Measurements from ENCODE around the gene LRP5. TPM values are rescaled to one million over a fixed set of nuclear protein-coding genes. Genes with fewer than 3 reads are reported as not detected.

The LRP5 gene
- total RNA-seq, 1 donor from 2014 or later: 12.5 TPM

DNA sequence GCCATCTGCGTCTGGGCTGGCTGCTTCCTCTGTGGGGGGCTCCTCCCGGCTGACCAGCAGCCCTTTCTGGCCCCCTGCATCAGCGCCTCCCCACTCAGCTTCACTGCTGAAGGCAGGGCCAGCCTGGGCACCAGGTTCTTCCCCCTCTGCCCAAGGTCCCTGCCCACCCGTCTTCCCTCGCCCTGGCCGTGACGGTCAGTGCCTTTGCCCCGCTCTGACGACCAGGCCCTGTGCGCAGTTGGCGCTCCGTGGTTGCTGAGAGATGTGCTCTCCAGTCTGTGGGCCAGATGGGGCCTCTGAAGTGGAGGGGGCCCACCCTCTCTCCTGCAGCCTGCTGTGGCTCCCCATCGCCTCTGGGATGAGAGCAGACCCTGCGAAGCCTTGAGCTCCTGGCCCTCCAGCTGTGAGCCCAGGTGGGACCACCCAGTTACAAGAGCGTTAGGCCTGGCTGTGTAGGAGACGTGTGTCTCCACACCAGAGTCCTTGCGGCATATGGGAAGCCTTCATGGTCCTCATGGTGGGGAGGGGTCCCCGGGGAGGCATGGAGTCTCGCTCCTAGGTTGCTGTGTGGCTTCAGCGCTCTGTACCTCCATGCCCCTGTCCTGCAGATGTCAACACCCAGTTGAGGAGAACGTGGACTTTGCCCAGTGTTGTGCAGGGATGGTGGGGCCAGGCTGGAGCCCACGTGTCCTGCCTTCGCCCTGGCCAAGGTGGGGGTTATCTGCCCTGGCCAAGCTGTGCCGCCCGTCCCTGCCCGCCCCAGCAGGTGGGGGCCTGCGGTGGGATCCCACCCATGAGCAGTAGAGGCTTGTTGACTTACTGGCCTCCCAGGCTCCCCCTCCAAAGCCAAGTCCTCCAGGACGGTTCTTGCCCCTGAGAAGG is 14.2 kb downstream of the LRP5 start:
- intact Hi-C loops (cut with micrococcal nuclease): no loop called here

DNA sequence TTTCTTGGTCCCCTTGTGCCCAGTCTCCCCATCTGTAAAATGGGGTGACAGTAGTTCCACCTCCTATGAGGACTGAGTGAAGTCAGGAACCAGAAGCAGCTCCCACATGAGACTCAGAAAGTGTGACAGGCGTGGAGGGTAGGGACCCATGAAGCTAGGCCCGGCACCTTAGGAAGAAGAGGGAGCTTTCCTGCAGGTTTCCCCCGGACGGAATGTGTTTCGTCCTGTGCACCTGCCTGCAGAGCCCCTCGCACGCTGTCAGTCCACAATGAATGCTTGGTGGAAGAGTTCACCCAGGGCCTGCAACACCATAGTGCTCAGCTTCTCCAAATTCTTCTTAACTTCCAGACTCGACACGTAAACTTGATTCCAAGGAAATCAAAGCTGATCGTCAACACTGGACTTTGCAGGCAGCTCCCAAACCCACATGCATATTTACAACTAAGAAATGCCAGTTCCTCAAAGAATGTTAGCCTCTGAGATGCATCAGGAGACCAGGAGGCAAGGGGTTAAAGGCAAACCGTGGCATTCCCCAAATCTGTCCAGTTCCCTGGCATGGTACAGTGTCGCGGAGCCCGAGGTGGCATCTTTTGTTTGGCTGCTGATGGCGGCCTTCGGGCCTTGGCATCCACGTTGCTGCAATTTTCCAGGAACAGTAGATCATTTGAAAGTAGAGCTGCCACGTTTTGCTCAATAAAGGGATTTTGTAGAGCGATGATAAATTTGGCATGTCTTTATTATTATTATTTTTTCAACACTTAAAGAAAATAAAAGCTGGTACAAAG is 15.4 kb downstream of the LRP5 start:
- intact Hi-C loops (cut with micrococcal nuclease): no loop called here

DNA sequence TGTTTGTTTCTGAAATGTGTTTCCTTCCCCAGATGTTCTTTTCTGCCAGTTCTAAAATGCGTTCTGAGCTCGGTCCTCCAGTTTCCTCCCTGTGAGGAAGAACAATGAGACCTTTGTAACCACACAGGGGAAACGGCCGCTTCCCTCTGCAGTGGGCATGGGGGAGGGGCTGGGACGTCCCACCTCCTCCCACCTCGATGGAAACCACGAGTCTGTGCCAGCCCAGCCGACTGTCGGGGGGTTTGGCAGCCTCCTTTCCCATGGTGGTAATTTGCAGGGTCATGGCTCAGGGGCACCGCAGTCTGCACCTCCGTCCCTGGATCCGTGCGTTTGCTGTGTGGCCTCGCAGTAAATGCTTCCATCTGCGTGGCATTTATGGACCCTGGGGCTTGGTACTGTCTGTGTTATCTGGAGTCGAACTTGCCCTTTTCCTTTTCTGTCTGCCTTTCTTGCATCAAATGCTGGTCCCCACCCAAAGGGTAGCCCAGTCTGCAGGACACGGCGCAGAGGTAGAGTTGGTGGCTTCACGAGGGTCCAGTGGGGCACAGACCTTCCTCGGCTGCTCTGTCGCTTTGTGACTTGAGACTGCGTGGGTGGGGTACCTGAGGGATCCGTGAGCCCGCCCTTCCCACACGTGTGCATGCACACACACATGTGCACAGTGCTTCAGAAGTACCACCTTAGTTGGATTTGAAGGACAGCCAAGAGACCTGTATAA is 16.1 kb downstream of the LRP5 start:
- intact Hi-C loops (cut with micrococcal nuclease): no loop called here

DNA sequence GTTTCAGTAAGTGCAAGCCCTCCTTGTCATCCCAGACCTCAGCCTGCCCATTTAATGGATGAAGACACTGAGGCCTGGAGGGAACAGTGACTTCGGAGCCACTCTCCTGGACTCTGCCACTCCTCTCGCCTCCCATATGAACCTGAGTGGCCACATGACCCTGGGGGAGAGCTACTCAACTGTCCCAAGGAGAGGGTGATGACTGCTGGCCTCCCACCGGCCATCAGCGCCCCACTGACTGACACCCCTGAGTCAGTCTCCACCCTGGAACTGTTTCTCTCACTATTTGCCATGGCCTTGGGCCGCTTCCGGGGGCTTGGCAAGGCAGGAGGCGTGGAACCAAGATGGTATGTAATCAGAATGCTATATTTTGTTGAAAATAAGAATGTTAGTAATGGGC is 17.1 kb downstream of the LRP5 start:
- intact Hi-C loops (cut with micrococcal nuclease): no loop called here

DNA sequence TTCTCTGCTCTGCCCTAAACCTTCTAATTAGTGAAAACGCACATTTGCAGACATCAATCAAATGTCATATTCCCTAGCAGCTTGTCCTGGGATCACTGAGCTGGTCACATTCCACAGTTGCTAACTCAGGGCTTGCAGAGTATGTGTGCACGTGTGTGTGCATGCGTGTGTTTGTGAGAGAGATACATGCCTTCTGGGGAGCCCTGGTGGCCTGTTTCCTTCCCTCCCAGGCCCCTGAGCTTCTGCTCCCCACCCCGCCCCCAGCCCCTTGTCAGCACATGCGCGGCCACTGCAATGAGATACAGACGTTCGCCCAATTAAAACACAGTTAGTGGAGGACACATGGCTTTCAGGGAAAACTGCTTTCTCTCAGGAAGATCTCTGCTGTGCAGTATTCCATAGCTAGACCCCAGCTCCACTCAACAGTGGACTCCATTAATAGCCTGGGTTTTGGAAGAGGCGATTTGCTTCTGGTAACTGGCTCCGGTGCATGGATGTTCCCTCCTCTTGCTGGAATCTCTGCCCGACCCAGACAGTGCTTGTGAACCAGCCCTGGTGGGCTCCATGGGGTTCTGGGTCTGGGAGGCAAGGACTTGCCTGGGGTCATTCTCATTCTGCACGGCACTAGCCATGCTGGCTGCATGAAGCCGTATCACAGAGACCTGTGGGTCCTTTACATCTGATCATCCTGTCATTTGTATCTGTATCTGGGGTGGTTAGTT is 17.7 kb downstream of the LRP5 start:
- intact Hi-C loops (cut with micrococcal nuclease): no loop called here

DNA sequence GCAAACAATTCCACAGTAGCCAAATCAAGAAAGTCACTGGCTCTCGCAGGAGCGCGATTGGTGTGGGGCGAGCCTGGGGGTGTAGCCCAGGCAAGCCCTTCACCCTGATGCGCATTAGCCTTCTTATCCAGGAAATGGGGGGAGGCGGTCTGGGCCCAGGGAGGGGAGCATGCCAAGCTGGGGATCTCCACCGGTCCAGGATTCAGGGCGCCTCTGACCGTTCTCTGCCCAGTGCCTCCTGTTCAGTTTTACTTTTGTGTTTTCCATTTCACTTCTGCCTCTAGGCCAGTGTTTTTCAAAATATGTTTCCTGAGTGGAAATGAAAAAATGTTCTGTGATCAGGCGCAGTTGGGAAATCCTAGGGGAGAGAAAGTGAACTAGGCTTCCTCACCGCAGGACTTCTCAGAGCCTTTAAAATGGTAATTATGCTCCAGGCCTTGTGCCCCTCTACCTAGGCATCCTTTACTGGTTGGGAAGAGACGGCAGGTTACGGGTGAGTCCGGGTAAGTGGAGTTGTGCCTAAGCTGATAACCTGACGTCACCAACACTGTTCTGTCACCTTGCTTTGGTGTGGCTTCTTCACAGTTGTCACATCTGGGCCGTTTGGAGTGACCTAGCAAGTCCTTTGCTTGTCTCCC is 18.4 kb downstream of the LRP5 start:
- intact Hi-C loops (cut with micrococcal nuclease): no loop called here

DNA sequence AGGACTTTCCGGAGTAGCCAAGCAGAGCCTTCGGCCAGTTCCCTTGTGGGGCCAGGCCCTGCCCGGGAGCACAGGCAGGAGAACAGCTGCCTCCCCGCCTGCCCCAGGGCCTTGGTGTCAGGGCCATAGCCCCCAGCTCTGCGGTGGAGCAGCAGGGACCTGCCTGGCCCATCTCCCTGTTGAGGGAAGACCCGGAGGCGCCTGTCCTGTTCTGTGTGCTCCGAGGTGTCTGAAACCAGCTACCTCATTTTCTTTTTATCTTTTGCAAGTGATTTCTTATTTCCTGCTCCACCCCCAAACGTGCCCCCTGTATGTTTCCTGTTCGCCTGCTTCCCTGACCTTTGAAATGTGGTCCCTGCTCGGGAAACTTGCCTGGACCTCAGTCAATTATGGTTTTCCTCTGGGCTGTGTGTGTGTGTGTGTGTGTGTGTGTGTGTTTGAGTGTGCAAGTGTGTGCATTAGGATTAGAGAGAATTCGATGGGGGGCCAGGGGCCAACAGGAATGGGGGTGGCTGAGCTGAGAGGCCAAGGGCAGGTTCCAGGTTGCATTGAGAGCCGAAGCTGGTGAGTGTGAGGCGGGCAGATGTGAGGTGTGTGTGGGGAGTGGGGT is 19.1 kb downstream of the LRP5 start:
- intact Hi-C loops (cut with micrococcal nuclease): no loop called here

DNA sequence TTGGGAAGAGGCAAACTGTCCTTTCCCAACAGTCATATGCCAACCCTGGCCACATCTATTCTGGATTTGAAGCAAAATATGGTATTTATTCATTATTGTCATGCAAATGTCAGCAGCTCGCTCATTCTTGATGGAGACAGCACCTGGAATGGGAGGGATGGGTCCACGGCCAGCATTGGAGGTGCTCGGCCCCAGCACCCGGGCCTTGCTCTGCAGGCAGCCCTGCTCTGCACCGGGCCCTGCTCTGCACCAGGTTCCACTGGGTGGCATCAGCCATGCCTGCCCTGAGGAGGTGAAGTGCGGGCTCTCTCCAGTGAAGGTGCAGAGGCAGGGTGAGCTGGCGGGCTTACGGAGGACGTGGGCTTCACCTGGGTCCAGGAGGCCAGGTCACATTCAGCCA is 19.8 kb downstream of the LRP5 start:
- intact Hi-C loops (cut with micrococcal nuclease): no loop called here

DNA sequence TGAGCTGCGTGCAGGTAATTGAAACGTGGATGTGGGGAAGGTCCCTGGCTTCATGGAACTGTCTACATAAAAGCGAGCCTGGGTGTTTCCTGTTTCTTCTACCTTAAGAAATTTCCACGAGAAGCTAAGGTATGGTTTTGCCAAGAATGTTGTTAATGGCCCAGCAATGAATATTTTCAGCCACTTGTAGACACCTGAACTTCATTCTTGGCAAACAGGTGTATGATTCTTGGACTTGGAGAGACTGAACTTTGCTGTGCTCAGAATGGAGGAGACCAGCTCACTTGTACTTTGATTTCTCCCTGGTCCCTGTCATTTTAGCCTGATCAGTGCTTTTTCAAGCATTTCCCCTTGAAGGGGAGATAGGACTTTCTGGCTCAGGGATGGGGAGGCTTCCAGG is 20.8 kb downstream of the LRP5 start:
- intact Hi-C loops (cut with micrococcal nuclease): no loop called here

DNA sequence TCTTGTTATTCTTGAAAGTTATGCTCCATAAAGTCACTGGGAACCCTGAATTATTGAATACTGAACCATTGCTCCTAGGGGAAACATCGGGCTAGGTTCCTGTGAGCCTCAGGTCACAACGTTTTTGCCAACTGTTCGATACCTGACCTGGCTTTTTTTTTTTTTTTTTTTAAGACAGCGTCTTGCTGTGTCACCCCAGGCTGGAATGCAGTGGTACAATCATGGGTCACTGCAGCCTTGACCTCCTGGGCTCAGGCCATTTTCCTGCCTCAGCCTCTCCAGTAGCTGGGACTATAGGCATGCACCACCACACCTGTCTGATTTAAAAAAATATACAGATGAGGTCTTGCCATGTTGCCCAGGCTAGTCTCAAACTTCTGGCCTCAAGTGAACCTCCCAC is 22.5 kb downstream of the LRP5 start:
- intact Hi-C loops (cut with micrococcal nuclease): no loop called here

DNA sequence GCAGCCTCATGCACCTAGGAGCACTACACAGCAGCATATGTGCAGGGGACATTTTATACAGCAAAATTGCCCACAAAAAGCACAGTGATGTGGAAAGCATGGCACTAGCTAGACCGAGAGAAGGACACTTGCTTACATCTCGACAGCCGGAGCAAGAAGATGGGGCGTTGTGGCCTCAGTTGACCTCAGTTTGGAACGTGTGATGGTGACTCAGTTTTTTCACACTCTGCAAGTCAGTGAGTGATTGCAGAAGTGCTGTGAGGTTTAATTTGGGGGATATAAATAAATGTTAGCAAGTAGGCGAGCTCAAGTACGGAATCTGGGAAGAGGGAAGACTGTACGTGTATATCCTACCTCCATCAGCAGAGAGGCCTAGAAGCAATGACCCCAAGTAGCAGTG is 23.3 kb downstream of the LRP5 start:
- intact Hi-C loops (cut with micrococcal nuclease): no loop called here

DNA sequence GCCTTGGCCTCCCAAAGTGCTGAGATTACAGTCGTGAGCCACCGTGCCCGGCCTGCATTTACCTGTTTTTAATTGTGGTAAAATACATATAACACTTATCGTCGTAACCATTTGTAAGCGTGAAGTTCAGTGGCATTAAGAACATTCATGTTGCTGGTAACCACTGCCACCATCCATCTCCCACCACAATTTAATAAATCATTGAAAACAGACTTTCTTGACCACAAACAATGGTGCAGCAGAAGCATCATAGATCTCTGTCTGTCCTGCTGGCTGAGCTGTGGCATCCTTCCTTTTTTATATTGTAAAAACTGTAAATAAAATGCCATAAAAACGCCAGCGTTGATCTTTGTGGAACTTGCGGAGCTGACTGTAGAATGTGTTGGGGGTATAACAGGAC is 24.3 kb downstream of the LRP5 start:
- intact Hi-C loops (cut with micrococcal nuclease): no loop called here

DNA sequence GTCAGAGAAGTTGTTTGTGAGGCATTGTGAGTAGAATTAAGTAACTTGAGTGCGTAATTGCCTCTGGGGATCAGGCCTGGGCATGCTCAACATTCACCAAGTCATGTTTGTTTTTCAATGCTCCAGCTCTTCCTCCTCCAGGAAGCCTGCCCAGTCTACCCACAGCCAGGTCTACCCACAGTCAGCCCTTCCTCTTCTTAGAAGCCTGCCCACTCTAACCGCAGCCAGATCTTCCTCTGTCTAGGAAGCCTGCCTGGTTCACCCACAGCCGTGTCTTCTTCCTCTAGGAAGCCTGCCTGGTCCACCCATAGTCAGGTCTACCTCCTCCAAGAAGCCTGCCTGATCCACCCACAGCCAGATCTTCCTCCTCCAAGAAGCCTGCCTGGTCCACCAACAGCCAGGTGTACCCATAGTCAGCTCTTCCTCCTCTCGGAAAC is 25.0 kb downstream of the LRP5 start:
- intact Hi-C loops (cut with micrococcal nuclease): no loop called here

DNA sequence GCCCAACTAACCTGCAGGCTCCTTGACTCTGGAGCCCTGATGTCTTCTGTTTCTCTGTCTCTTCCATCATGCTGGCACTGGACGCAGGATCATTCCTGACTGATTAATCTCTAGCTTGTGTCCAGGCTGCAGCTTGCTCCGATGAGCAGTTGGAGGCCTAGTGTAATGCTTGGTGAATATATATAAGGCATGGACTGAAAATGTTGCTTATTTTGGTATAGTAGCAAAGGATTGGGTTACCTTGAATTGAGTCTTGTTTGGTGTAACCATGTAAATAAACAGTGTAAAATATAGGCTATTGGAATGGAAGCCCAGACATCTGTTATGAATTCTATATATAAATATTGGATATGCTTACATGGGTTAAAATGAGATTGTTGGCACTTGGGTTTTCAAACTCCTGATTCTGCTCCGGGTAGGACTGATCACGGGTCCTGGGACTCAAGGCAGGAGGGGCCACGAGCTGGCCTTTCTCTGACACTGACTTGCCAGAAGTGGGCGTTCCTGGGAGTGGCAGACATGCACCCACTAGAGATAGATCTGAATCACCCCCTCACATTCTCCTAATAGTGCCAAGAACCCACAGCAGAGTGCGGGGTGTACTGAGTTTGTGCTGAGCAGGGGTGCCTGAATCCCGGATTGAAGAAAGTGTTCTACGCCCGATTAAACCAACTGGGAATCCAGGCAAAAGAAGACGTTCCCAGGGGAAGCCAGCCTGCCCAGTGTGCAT is 25.8 kb downstream of the LRP5 start:
- intact Hi-C loops (cut with micrococcal nuclease): no loop called here

DNA sequence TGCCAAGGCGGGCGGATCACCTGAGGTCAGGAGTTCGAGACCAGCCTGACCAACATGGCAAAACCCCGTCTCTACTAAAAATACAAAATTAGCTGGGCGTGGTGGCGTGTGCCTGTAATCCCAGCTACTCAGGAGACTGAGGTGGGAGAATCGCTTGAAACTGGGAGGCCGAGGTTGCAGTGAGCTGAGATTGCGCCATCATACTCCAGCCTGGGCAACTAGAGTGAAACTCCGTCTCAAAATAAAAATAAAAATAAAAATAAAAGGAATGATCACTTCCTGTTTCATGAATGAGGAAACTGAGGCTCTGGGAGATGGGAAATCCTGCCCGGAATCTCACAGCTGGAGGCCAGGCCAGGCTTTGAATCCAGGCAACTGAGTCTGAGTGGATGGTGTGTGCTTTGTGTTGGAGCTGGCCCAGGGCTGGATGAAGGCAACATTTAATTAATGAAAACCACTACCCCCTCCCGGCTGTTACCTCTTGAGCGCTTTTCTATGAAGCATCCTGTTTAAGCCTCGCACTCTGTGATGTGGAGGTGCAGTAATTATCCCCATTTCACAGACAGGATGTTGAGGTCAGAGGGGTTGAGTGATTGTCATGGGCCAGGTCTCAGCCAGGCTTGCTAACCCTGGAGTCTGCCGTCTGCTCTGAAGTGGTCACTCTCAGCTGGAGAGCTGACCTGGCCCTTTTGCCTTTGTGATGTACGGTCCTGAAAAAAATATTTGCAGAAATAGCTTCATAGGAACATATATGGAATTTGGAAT is 27.8 kb downstream of the LRP5 start:
- intact Hi-C loops (cut with micrococcal nuclease): no loop called here

DNA sequence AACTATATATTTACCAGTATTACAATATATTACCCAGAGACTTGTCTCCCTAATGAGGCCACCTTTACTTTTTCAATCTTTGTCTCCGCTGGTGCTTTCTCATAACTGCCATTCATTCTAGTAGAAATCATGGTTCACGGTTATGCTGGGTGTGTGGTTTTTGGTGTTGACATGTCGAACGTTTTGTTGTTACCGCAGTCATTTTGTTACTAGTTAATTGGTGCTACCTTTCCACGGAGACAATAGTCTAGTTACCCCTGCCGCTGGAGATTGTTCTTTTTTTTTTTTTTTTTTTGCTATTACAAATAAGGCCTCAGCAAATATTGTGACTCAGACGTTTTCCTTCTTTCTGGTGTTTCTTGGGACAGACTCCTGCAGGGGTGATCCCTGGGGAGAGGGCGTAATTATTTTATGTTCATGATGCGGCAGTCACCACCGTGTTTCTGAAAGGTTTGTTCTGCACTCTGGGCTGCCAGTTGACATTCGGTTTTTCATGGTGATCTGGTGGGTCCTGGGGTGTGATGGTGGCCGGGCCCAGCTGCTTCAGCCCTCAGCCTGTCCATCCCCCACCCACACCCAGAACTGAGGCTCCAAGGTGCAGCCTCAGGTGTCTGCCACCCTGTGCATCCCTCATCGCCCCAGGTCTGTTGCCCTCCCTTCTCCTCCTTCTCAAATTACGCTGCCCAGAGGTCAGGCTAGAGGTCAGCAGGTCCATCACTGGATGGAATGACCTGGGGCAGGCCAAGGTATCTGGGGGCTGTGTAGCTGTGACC is 28.6 kb downstream of the LRP5 start:
- intact Hi-C loops (cut with micrococcal nuclease): no loop called here

DNA sequence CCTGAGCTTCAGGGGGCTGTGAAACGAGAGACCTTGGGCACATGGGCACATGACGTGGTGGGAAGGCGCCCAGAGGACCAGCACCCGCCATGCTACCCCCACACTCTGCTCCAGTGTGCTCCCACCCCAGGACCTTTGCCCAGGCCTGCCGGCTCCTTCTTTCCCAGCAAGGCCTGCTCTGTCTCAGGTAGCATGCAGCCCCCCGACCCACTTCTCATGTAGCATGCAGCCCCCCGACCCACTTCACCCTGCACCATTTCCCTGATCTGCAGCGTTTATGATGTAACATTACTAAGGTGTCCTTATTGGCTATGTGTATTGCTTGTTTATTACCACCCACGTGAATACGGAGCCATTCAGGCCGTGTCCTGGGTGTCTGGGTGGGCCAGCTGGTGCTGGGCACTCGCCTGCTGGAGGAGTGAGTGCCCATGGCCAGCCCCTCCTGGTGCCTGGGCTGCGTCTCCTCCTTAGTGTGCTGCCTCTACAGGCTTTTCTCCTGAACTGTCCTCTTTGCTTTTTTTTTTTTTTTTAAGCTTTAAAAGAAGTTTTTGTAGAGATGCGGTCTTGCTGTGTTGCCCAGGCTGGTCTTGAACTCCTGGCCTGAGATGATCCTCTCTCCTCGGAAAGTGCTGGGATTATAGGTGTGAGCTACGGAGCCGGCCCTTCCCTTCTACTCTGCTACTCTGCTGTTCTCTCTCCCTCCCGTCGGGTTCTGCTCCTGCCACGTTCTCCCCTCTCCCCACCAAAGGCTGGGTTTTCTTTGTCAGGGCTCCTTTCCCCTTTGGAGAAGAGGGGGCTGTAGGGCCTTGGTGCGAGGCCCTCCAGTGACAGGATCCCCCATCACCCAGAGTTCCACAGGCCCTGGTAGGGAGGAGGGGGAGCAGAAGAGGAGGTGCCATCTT is 29.4 kb downstream of the LRP5 start:
- intact Hi-C loops (cut with micrococcal nuclease): no loop called here

Measured in T-helper 2 cell treated with Interferon-gamma antibody and Interleukin-4, amounts not matched to agents 100 ng/mL and 5 ng/mL, for 36 hours (primary cell).